Embryonic facial prominence (tissue), 1 donor: Measurements from ENCODE around the gene CMTM4.
"Not testable (repeated sequence)": the region's sequence is repeated elsewhere in the genome, so short reads cannot be mapped to it uniquely, and the experiment has no call there.

Experiments used
- DNase-seq: peaks from one replicate; pipeline ENCODE4 v3.0.0-alpha.2; 2016; ENCODE audit errors: extremely low spot score

The CMTM4 gene

GRCh38 chr16:66592814-66593213, 103.7 kb downstream of the CMTM4 start:
- no peak for DNase-seq

GRCh38 chr16:66592241-66592640, 104.3 kb downstream of the CMTM4 start:
- DNase-seq = no peak

GRCh38 chr16:66591018-66591417, 105.5 kb downstream of the CMTM4 start:
- DNase-seq = no peak

- DNase-seq = no peak
Measured at GRCh38 chr16:66590322-66590721, 106.2 kb downstream of the CMTM4 start.

- no peak for DNase-seq
Measured at GRCh38 chr16:66588981-66589713, 107.4 kb downstream of the CMTM4 start.

GRCh38 chr16:66587881-66588600, 108.5 kb downstream of the CMTM4 start:
- DNase-seq = no peak

GRCh38 chr16:66585481-66586239, 110.9 kb downstream of the CMTM4 start:
- DNase-seq = no peak

GRCh38 chr16:66581246-66581952, 115.1 kb downstream of the CMTM4 start:
- no peak for DNase-seq

GRCh38 chr16:66580605-66581209, 115.8 kb downstream of the CMTM4 start:
- DNase-seq = no peak

GRCh38 chr16:66578651-66579531, 117.7 kb downstream of the CMTM4 start, which contains the start of gene CMTM2:
Gene CMTM2 (plus strand): TSS chr16:66579463. CDS start chr16:66579608, 145 bp downstream.
- no peak for DNase-seq

GRCh38 chr16:66576296-66576695, 120.2 kb downstream of the CMTM4 start:
- no peak for DNase-seq

- no peak for DNase-seq
Measured at GRCh38 chr16:66575060-66575459, 121.5 kb downstream of the CMTM4 start.

GRCh38 chr16:66574531-66574930, 122.0 kb downstream of the CMTM4 start:
- no peak for DNase-seq

GRCh38 chr16:66574081-66574480, 122.5 kb downstream of the CMTM4 start:
- no peak for DNase-seq

- DNase-seq = no peak
Measured at GRCh38 chr16:66572356-66572755, 124.2 kb downstream of the CMTM4 start.

GRCh38 chr16:66569827-66570405, 126.6 kb downstream of the CMTM4 start:
- no peak for DNase-seq

- no peak for DNase-seq
Measured at GRCh38 chr16:66569131-66569530, 127.4 kb downstream of the CMTM4 start.

- DNase-seq = no peak
Measured at GRCh38 chr16:66568355-66568754, 128.2 kb downstream of the CMTM4 start.

GRCh38 chr16:66567270-66567669, 129.3 kb downstream of the CMTM4 start:
- DNase-seq = not testable (repeated sequence)
